Measurements from ENCODE around the gene LEKR1. TPM values are rescaled to one million over a fixed set of nuclear protein-coding genes. Genes with fewer than 3 reads are reported as not detected.

The LEKR1 gene
- total and polyA plus RNA-seq, 2 of the 13 experiments (the other 11 are each of a cell fraction or from before 2014, with no cell fraction given): 0.49 to 1.5 TPM

GRCh38 chr3:156792945-156793344 lies 33.2 kb upstream of the LEKR1 start:
- in situ Hi-C loops (cut with HindIII; ENCODE audit: extremely low pct_ligation_motif_present, low pct_unique_long_range_greater_than_20kb): no loop called here
- ATAC-seq (no peak), DNase-seq (ENCODE audit: low spot score) (no peak), FAIRE-seq (no peak)
- no peaks in the 10 kb centered on the region for H3K36me3 ChIP-seq (replicated peaks in 1 of 2; ENCODE audit: control insufficient read depth in 1 of 2, insufficient read depth in 2 of 2, low read length in 2 of 2)
- no peaks in the 10 kb centered on the region for H3K79me2 ChIP-seq (ENCODE audit: insufficient read depth, low read length)
- 47% methylated on average over 2 of the region's 2 CpGs for WGBS (ENCODE audit: low lambda C conversion rate)
- ChIA-PET CTCF (ENCODE audit: low intra/inter-chr PET ratio, low total read pairs) (no interaction called here), POLR2A (no interaction called here)
- peak overlapping the region; percentile 29; the same call in 1 of the 2 replicates for H3K4me2 ChIP-seq (ENCODE audit: low read depth, low read length)
- no peak overlapping the region for H2AFZ ChIP-seq (ENCODE audit: low read length)
- intact Hi-C loops (cut with micrococcal nuclease; ENCODE audit: unreplicated experiment): no loop called here
- H4K20me1 ChIP-seq (ENCODE audit: insufficient read depth, low read length): no peaks in the 10 kb centered on the region
- no peak overlapping the region for H3K4me3 ChIP-seq (replicated peaks in 1 of 3; ENCODE audit: insufficient read depth in 1 of 3, low read depth in 2 of 3, low read length in 3 of 3)
- no peaks in the 10 kb centered on the region; a peak in 1 of 5 replicates for H3K27me3 ChIP-seq (ENCODE audit: control insufficient read depth in 1 of 2, insufficient read depth in 2 of 2, low read length in 2 of 2)
- BruUV-seq (replicated peaks): no TSS peak
- peaks cover 51% of the 10 kb centered on the region for H3K4me1 ChIP-seq (ENCODE audit: insufficient read depth, low read length)
- no peak overlapping the region for H3K9ac ChIP-seq (ENCODE audit: insufficient read depth, low read depth, low read length)
- no peaks in the 10 kb centered on the region for H3K9me3 ChIP-seq (ENCODE audit: low read length)
- H3K27ac ChIP-seq (ENCODE audit: extremely low read length, insufficient read depth, low read length): no peak overlapping the region
- no peak for TF ChIP-seq MYNN (CRISPR knock-in tag; IDR thresholded peaks at IDR 0.05; ENCODE audit: low read depth)
- TF ChIP-seq, protein P1, sequence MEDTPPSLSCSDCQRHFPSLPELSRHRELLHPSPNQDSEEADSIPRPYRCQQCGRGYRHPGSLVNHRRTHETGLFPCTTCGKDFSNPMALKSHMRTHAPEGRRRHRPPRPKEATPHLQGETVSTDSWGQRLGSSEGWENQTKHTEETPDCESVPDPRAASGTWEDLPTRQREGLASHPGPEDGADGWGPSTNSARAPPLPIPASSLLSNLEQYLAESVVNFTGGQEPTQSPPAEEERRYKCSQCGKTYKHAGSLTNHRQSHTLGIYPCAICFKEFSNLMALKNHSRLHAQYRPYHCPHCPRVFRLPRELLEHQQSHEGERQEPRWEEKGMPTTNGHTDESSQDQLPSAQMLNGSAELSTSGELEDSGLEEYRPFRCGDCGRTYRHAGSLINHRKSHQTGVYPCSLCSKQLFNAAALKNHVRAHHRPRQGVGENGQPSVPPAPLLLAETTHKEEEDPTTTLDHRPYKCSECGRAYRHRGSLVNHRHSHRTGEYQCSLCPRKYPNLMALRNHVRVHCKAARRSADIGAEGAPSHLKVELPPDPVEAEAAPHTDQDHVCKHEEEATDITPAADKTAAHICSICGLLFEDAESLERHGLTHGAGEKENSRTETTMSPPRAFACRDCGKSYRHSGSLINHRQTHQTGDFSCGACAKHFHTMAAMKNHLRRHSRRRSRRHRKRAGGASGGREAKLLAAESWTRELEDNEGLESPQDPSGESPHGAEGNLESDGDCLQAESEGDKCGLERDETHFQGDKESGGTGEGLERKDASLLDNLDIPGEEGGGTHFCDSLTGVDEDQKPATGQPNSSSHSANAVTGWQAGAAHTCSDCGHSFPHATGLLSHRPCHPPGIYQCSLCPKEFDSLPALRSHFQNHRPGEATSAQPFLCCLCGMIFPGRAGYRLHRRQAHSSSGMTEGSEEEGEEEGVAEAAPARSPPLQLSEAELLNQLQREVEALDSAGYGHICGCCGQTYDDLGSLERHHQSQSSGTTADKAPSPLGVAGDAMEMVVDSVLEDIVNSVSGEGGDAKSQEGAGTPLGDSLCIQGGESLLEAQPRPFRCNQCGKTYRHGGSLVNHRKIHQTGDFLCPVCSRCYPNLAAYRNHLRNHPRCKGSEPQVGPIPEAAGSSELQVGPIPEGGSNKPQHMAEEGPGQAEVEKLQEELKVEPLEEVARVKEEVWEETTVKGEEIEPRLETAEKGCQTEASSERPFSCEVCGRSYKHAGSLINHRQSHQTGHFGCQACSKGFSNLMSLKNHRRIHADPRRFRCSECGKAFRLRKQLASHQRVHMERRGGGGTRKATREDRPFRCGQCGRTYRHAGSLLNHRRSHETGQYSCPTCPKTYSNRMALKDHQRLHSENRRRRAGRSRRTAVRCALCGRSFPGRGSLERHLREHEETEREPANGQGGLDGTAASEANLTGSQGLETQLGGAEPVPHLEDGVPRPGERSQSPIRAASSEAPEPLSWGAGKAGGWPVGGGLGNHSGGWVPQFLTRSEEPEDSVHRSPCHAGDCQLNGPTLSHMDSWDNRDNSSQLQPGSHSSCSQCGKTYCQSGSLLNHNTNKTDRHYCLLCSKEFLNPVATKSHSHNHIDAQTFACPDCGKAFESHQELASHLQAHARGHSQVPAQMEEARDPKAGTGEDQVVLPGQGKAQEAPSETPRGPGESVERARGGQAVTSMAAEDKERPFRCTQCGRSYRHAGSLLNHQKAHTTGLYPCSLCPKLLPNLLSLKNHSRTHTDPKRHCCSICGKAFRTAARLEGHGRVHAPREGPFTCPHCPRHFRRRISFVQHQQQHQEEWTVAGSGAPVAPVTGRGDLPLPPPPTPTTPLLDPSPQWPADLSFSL (CRISPR knock-in tag; IDR thresholded peaks at IDR 0.05): no peak
- TF ChIP-seq SOX6 (IDR thresholded peaks at IDR 0.05): no peak
- no peak for TF ChIP-seq SOX6 (CRISPR knock-in tag; IDR thresholded peaks at IDR 0.05)
- TF ChIP-seq ADNP (CRISPR knock-in tag; IDR thresholded peaks at IDR 0.05): no peak
- TF ChIP-seq ZNF614 (CRISPR knock-in tag; IDR thresholded peaks at IDR 0.05; ENCODE audit: borderline replicate concordance): no peak
- no peak for TF ChIP-seq SRSF9 (IDR thresholded peaks at IDR 0.05; ENCODE audit: borderline replicate concordance, insufficient read depth, low read depth, low read length, poor library complexity, severe bottlenecking)
- TF ChIP-seq CBX1 (IDR thresholded peaks at IDR 0.05; ENCODE audit: low read depth): no peak
- no peak for TF ChIP-seq HMGXB3 (CRISPR knock-in tag; IDR thresholded peaks at IDR 0.05; ENCODE audit: borderline replicate concordance)
- TF ChIP-seq ESRRA (CRISPR knock-in tag; IDR thresholded peaks at IDR 0.05; ENCODE audit: low read depth): no peak
- TF ChIP-seq TBX2 (CRISPR knock-in tag; IDR thresholded peaks at IDR 0.05; ENCODE audit: borderline replicate concordance): no peak
- TF ChIP-seq SP4 (CRISPR knock-in tag; IDR thresholded peaks at IDR 0.05): no peak
- no peak for TF ChIP-seq MED13 (CRISPR knock-in tag; IDR thresholded peaks at IDR 0.05)
- TF ChIP-seq SUZ12 (IDR thresholded peaks at IDR 0.05; ENCODE audit: low read depth, low read length): no peak
